ENCODE measurements around the gene CBX8.

DNA sequence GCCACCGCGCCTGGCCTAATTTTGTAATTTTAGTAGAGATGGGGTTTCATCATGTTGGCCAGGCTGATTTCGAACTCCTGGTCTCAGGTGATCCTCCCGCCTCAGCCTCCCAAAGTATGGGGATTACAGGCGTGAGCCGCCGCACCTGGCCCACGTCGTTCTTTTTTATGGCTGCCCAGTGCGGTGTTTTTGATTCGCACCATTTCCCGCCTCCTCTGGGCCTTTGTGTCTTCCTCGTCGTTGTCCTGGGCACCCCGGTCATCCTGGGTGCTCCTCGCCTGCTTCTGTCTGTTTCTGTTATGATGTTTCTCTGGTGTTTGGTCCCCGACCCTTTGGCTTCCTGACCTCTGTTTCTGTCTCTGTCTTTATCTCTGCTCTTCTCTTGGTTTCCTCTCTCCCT, 27.4 kb upstream of the CBX8 start:
- TF ChIP-seq, protein P1, sequence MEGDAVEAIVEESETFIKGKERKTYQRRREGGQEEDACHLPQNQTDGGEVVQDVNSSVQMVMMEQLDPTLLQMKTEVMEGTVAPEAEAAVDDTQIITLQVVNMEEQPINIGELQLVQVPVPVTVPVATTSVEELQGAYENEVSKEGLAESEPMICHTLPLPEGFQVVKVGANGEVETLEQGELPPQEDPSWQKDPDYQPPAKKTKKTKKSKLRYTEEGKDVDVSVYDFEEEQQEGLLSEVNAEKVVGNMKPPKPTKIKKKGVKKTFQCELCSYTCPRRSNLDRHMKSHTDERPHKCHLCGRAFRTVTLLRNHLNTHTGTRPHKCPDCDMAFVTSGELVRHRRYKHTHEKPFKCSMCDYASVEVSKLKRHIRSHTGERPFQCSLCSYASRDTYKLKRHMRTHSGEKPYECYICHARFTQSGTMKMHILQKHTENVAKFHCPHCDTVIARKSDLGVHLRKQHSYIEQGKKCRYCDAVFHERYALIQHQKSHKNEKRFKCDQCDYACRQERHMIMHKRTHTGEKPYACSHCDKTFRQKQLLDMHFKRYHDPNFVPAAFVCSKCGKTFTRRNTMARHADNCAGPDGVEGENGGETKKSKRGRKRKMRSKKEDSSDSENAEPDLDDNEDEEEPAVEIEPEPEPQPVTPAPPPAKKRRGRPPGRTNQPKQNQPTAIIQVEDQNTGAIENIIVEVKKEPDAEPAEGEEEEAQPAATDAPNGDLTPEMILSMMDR (IDR thresholded peaks at IDR 0.05), result no peak
- TF ChIP-seq POLR2A (IDR thresholded peaks at IDR 0.05), result no peak

Measured in body of pancreas (tissue), 4 donors.